Fibroblast of skin of left quadriceps (primary cell): ENCODE data around the gene SEPTIN1.
A peak's percentile ranks its signal among the peaks of the same experiment; 100 is the strongest.

Experiments
- DNase-seq, 2 experiments: peaks; one replicate each; pipeline ENCODE4 v3.0.0-alpha.2; 2013; ENCODE audit warnings: low read depth in 2 of 2

The SEPTIN1 gene

GRCh38 chr16:30382111-30382881, at the start of gene SEPTIN1:
Gene SEPTIN1 (minus strand): TSS chr16:30382561. CDS start chr16:30382542, 19 bp downstream.
- no peak for DNase-seq

GRCh38 chr16:30430428-30430970, 48.1 kb upstream of the SEPTIN1 start:
- DNase-seq, result no peak

GRCh38 chr16:30429678-30430427, 47.5 kb upstream of the SEPTIN1 start, which contains the start of gene DCTPP1:
Gene DCTPP1 (minus strand): TSS chr16:30430030. CDS start chr16:30429980, 50 bp downstream.
- peak; percentile 96 to 97 for DNase-seq

GRCh38 chr16:30429418-30429677, 47.0 kb upstream of the SEPTIN1 start:
- no peak for DNase-seq

- no peak for DNase-seq
Measured at GRCh38 chr16:30428055-30428454, 45.7 kb upstream of the SEPTIN1 start.

GRCh38 chr16:30421010-30421409, 38.6 kb upstream of the SEPTIN1 start:
- DNase-seq, result no peak

- no peak for DNase-seq
Measured at GRCh38 chr16:30418350-30419181, 36.2 kb upstream of the SEPTIN1 start.

GRCh38 chr16:30417529-30418349, 35.4 kb upstream of the SEPTIN1 start:
- peak; percentile 74 to 78 for DNase-seq

- DNase-seq, result no peak
Measured at GRCh38 chr16:30416624-30417528, 34.5 kb upstream of the SEPTIN1 start.

GRCh38 chr16:30416047-30416603, 33.8 kb upstream of the SEPTIN1 start:
- DNase-seq, result no peak

GRCh38 chr16:30414159-30414558, 31.8 kb upstream of the SEPTIN1 start:
- DNase-seq, result no peak

- DNase-seq, result no peak
Measured at GRCh38 chr16:30413112-30413806, 30.9 kb upstream of the SEPTIN1 start.

GRCh38 chr16:30409125-30410060, 27.0 kb upstream of the SEPTIN1 start:
- peak; percentile 62 to 69 for DNase-seq

- DNase-seq, result no peak
Measured at GRCh38 chr16:30407804-30408534, 25.6 kb upstream of the SEPTIN1 start.

- DNase-seq, result peak; percentile 73 to 74
Measured at GRCh38 chr16:30407102-30407803, 24.9 kb upstream of the SEPTIN1 start, which contains the start of gene ZNF771. Gene ZNF771 (plus strand): TSS chr16:30407606. CDS start chr16:30408054, 448 bp downstream.

- no peak for DNase-seq
Measured at GRCh38 chr16:30406795-30407101, 24.4 kb upstream of the SEPTIN1 start.
